Measurements from ENCODE around the gene IMPA2.

DNA sequence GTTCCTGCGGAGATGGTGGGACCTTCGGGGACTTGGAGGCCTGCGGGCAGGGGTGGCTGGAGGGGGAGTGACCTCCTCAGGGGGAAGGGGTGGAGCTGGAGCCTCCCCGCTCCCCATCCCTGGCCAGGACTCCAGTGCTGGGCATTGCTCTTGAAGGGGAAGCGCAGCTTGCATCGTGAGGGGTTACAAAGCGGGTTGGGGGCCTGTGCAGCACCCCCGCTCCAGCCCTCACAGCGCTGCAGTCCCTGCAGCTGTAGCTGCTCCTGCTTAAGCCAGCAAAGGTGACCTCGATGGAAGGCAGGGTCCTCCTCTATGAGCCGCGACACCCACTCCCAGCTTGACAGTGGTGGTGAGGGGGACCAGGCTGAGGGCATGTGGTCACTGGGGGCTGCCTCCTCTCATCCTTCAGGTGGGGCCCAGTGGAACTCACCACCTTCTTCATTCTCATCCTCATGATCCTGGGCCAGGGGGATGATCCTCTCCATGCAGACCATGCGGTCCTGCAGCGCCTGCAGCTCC lies 75.6 kb downstream of the IMPA2 start:
- TF ChIP-seq, protein P1, sequence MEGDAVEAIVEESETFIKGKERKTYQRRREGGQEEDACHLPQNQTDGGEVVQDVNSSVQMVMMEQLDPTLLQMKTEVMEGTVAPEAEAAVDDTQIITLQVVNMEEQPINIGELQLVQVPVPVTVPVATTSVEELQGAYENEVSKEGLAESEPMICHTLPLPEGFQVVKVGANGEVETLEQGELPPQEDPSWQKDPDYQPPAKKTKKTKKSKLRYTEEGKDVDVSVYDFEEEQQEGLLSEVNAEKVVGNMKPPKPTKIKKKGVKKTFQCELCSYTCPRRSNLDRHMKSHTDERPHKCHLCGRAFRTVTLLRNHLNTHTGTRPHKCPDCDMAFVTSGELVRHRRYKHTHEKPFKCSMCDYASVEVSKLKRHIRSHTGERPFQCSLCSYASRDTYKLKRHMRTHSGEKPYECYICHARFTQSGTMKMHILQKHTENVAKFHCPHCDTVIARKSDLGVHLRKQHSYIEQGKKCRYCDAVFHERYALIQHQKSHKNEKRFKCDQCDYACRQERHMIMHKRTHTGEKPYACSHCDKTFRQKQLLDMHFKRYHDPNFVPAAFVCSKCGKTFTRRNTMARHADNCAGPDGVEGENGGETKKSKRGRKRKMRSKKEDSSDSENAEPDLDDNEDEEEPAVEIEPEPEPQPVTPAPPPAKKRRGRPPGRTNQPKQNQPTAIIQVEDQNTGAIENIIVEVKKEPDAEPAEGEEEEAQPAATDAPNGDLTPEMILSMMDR (conservative IDR thresholded peaks at IDR 0.05 in 1 of 2, IDR thresholded peaks at IDR 0.05 in 1 of 2; ENCODE audit: extremely low read depth in 1 of 2, insufficient read depth in 1 of 2, low read depth in 1 of 2, low read length in 2 of 2) = no peak
- no peak for TF ChIP-seq EZH2 (IDR thresholded peaks at IDR 0.05; ENCODE audit: borderline replicate concordance, low read length)
